NT2/D1 (cell line): Measurements from ENCODE around the gene APOBEC3G.
"Not testable (repeated sequence)": the region's sequence is repeated elsewhere in the genome, so short reads cannot be mapped to it uniquely, and the experiment has no call there.

Experiments
- DNase-seq: peaks from one replicate; pipeline ENCODE4 v3.0.0-alpha.2; 2011; ENCODE audit warnings: low read depth, low spot score
- H3K27me3 ChIP-seq: 2 replicates; pipeline ENCODE4 v1.6.0; 2011; ENCODE audit warnings: mild to moderate bottlenecking; ENCODE audit not compliant: insufficient read length, insufficient read depth
- H3K36me3 ChIP-seq: 2 replicates; pipeline ENCODE4 v1.6.1; 2011; ENCODE audit warnings: mild to moderate bottlenecking, low read length, mixed read lengths; ENCODE audit not compliant: insufficient read depth, insufficient read length
- H3K4me1 ChIP-seq: 2 replicates; pipeline ENCODE4 v1.5.1; 2011; ENCODE audit not compliant: insufficient read depth, insufficient read length
- H3K4me3 ChIP-seq: 2 replicates; pipeline ENCODE4 v1.5.1; 2011; ENCODE audit warnings: low read depth; ENCODE audit not compliant: insufficient read length
- H3K9ac ChIP-seq: 2 replicates; pipeline ENCODE4 v1.6.0; 2011; ENCODE audit warnings: low read depth; ENCODE audit not compliant: insufficient read length
- H3K9me3 ChIP-seq: 2 replicates; pipeline ENCODE4 v1.5.1; 2011; ENCODE audit warnings: mild to moderate bottlenecking, low read length; ENCODE audit not compliant: insufficient read depth
- SUZ12 ChIP-seq: IDR thresholded peaks from 2 replicates; pipeline ENCODE4 v1.6.1; 2011; ENCODE audit not compliant: insufficient read length, insufficient read depth; ENCODE audit errors: extremely low read depth
- YY1 ChIP-seq: IDR thresholded peaks from 2 replicates; pipeline ENCODE4 v1.6.1; 2011; ENCODE audit not compliant: insufficient read length, insufficient read depth
- ZNF274 ChIP-seq: IDR thresholded peaks from 2 replicates; pipeline ENCODE4 v1.6.1; 2011; ENCODE audit warnings: mild to moderate bottlenecking, low read depth, low read length

APOBEC3G gene

DNA sequence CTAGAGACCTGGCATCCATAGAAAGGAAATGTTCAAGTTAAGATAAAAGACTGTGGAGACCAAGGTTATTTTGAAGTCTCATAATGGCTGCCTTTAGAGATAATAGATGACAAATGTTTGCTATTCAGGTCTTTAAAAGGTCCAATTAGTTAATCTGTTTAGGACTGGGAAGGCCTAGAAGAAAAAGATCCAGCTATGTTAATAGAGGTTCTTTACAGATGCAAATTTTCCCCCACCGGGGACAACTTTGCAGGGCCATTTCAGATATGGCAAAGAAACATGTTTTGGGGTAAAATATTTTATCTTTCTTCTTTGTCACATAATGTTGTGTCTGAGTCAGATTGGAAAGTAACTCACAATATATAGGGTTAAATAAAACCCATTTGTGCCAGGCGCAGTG, 3.1 kb upstream of the APOBEC3G start:
- DNase-seq = no peak
- Histone ChIP-seq H3K9ac (no peak overlapping the region), H3K27me3 (peaks cover 22% of the 10 kb centered on the region), H3K4me3 (no peak overlapping the region), H3K9me3 (no peaks in the 10 kb centered on the region), H3K4me1 (peaks cover 2% of the 10 kb centered on the region), H3K36me3 (no peaks in the 10 kb centered on the region)
- TF ChIP-seq YY1 (no peak), SUZ12 (no peak), ZNF274 (no peak)

DNA sequence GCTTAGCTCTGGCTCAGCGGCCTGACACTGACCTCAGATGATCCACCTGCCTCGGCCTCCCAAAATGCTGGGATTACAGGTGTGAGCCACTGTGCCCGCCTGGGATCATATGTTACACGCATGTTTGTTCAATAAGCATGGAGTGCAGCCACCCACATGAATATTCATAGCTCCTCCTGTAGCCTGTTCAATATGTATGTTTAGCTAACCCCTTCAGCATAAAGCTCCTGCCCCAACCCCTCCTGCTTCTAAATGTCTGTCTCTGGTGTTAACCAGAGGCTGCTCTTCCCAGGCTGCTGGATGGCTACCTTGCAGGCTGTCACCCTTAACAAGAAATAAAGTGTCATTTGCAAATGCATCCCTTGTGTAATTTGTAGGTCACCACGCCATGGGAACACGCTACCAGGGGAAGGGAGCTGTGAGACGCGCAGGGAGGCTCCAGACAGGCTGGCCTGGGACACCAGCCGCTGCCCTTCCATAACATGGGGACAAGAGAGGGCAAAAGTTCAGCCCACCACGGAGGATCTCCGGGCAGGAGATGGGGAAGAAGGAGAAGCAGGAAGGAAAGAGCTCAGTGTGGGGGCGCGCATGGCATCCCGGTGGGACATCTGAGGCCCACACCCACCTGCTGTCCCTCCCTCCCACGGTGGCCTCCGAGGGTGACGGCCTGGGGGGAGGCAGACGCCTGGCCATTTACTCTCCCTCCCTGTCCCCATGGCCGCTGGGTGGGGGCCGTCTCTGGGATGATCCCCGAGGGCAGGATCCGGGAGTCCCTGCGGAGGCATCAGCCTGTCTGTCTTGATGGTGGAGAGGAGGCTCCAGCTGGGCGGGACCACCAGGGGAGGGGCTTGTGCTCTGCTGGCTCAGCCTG, 685 bp upstream of the APOBEC3G start:
- not testable (repeated sequence) for H3K4me3 ChIP-seq, H3K9me3 ChIP-seq, H3K4me1 ChIP-seq, H3K9ac ChIP-seq, DNase-seq, H3K36me3 ChIP-seq
- peaks cover 14% of the 10 kb centered on the region for H3K27me3 ChIP-seq

DNA sequence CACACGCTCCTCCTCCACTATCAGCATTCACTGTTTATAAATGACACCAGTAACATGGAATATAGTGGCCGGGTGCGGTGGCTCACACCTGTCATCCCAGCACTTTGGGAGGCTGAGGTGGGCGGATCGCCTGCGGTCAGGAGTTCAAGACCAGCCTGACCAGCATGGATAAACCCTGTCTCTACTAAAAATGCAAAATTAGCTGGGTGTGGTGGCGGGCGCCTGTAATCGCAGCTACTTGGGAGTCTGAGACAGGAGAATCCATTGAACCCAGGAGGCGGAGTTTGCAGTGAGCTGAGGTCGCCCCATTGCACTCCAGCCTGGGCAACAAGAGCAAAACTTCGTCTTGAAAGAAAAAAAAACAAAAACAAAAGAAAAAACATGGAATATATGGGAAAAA, 837 bp downstream of the APOBEC3G start:
- H3K9ac ChIP-seq, H3K4me3 ChIP-seq, H3K9me3 ChIP-seq, DNase-seq, H3K4me1 ChIP-seq, H3K36me3 ChIP-seq, H3K27me3 ChIP-seq: not testable (repeated sequence)

DNA sequence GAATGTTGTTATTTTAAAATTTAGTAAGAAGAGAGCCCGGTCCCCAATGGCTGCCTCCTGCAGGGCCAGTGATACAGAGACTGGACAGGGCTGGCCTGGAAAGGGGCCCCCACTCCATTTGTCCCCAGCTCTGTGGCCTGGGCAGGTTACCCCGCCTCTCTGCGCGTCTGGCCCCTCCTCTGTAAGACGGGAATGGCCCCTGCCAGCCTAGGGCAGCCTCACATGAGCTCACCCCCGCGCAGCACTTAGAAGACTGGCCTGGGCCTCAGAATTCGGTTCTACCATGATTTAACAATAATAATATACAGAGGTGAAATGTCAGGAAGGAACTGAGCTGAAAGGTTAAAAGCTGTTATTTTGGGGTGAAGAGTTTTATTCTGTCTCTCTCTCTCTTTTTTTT, 1.3 kb downstream of the APOBEC3G start:
- DNase-seq = no peak
- TF ChIP-seq YY1 (no peak), ZNF274 (no peak), SUZ12 (no peak)
- Histone ChIP-seq H3K4me3 (no peak overlapping the region), H3K9ac (no peak overlapping the region), H3K27me3 (peaks cover 7% of the 10 kb centered on the region), H3K36me3 (no peaks in the 10 kb centered on the region), H3K9me3 (no peaks in the 10 kb centered on the region), H3K4me1 (no peaks in the 10 kb centered on the region)

DNA sequence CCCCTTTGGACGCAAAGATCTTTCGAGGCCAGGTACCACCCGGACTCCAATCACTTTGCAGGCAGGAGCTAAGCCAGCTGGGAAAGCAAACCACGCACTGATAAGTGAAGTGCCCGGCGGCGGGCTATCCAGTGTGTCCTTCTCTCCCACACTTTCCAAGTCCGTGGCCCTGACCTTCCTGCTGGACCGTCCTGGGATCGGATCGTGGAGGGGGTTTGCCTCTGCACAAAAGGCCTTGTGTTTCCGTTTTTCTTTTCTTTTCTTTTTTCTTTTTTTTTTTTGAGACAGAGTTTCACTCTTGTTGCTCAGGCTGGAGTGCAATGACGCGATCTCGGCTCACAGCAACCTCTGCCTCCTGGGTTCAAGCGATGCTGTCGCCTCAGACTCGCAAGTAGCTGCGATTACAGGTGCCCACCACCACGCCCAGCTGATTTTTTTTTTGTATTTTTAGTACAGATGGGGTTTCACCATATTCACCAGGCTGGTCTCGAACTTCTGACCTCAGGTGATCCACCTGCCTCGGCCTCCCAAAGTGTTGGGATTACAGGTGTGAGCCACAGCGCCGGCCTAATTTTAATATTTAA, 2.1 kb downstream of the APOBEC3G start:
- H3K9me3 ChIP-seq, H3K27me3 ChIP-seq, H3K9ac ChIP-seq, H3K4me1 ChIP-seq, H3K4me3 ChIP-seq, DNase-seq, H3K36me3 ChIP-seq: not testable (repeated sequence)

DNA sequence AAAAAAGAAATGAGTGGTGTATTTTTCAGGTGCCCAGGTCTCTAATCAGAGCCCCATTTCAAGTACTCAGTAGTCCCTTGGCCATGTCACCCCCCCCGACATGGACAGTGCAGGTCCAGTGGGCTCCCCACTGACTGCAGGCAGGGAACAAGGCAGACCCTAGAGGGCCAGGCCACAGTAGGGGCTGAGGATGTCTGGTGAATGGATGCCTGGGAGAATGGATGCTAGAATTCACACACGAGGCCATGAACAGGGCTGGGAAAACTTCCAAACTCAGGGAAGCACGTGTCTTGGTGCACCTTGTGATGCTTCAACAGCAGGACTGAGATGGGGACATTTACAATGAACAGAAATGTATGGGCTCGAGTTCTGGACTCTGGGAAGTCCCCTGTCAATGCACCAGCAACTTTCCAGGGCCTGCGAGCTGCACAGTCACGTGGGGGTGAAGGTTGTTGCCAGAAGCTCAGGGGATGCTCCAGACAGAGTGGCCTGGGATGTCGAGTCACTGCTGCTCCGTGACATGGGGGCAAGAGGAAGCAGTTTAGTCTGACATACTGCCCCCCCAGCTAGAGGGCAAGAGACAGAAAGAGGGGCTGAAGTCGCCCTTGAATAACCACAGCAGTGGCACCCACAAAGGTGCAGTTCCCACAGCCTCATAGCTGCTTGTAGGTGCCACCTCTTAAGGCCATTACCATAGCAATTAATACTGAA, 3.1 kb downstream of the APOBEC3G start:
- Histone ChIP-seq H3K9ac (no peak overlapping the region), H3K27me3 (peaks cover 4% of the 10 kb centered on the region), H3K4me3 (no peak overlapping the region), H3K36me3 (no peaks in the 10 kb centered on the region), H3K9me3 (no peaks in the 10 kb centered on the region), H3K4me1 (no peaks in the 10 kb centered on the region)
- no peak for DNase-seq
- no peak for TF ChIP-seq YY1
- TF ChIP-seq SUZ12 = no peak
- no peak for TF ChIP-seq ZNF274

DNA sequence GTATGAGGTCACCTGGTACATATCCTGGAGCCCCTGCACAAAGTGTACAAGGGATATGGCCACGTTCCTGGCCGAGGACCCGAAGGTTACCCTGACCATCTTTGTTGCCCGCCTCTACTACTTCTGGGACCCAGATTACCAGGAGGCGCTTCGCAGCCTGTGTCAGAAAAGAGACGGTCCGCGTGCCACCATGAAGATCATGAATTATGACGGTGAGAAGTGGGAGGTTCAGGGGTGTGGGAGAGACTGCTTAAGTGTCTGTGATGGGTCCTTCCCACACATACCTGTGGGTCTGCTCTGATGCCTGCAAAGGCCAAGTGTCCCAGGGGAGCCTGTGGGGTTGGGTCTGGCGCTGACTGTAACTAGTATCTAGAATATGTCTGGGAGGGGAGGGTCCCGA, 3.9 kb downstream of the APOBEC3G start:
- Histone ChIP-seq H3K36me3 (no peaks in the 10 kb centered on the region), H3K9me3 (no peaks in the 10 kb centered on the region), H3K9ac (no peak overlapping the region), H3K4me1 (no peaks in the 10 kb centered on the region), H3K4me3 (no peak overlapping the region), H3K27me3 (no peaks in the 10 kb centered on the region)
- TF ChIP-seq YY1 (no peak), ZNF274 (no peak), SUZ12 (no peak)
- DNase-seq = no peak
